HCT116 (cell line): ENCODE results near the gene MYCN.
"Not testable (repeated sequence)": the region's sequence is repeated elsewhere in the genome, so short reads cannot be mapped to it uniquely, and the experiment has no call there.

Experiments
- CEBPB ChIP-seq: IDR thresholded peaks from 2 replicates; pipeline ENCODE4 v1.6.1; 2012; ENCODE audit warnings: low read depth
- CTCF ChIP-seq, 3 experiments: fragments of 200-600 bp in 1 of 3; sonication (generic) in 1 of 3; IDR thresholded peaks in 2 of 3; conservative IDR thresholded peaks in 1 of 3; 2 replicates each; pipeline ENCODE4 v1.5.1; 2012 to 2017; ENCODE audit warnings: low read depth in 2 of 3, low read length in 2 of 3, antibody characterized with exemption in 1 of 3, borderline replicate concordance in 1 of 3, control low read depth in 1 of 3, mild to moderate bottlenecking in 1 of 3, mixed read lengths in 1 of 3, mixed run types in 1 of 3, moderate library complexity in 1 of 3; ENCODE audit not compliant: insufficient read depth in 1 of 3
- EZH2 ChIP-seq: fragments of 200-600 bp; sonication (generic); IDR thresholded peaks from 2 replicates; pipeline ENCODE4 v1.6.1; 2017; ENCODE audit warnings: antibody characterized with exemption, mixed run types
- EZH2phosphoT487 ChIP-seq: fragments of 200-600 bp; IDR thresholded peaks from 2 replicates; pipeline ENCODE4 v1.6.1; 2018; ENCODE audit warnings: antibody characterized with exemption, borderline replicate concordance
- FOSL1 ChIP-seq: IDR thresholded peaks from 2 replicates; pipeline ENCODE4 v1.6.1; 2012; ENCODE audit warnings: low read depth
- POLR2A ChIP-seq: IDR thresholded peaks from 2 replicates; pipeline ENCODE4 v1.7.0; 2011; ENCODE audit warnings: borderline replicate concordance; ENCODE audit not compliant: insufficient read depth, insufficient read length; ENCODE audit errors: extremely low read depth
- POLR2AphosphoS5 ChIP-seq: IDR thresholded peaks from 2 replicates; pipeline ENCODE4 v1.6.1; 2011; ENCODE audit warnings: mild to moderate bottlenecking, low read depth, low read length, moderate library complexity
- REST ChIP-seq: IDR thresholded peaks from 2 replicates; pipeline ENCODE4 v1.6.1; 2012; ENCODE audit warnings: low read depth
- SP1 ChIP-seq: IDR thresholded peaks from 2 replicates; pipeline ENCODE4 v1.6.1; 2012; ENCODE audit warnings: low read depth
- TCF7L2 ChIP-seq: IDR thresholded peaks from 2 replicates; pipeline ENCODE4 v1.7.0; 2011; ENCODE audit warnings: borderline replicate concordance, inconsistent platforms; ENCODE audit not compliant: insufficient read depth, insufficient read length; ENCODE audit errors: extremely low read depth
- YY1 ChIP-seq: IDR thresholded peaks from 2 replicates; pipeline ENCODE4 v1.6.1; 2011; ENCODE audit warnings: low read length, low read depth, moderate library complexity, mild to moderate bottlenecking; ENCODE audit not compliant: insufficient replicate concordance; ENCODE audit errors: extremely low read depth
- ZNF274 ChIP-seq: fragments of 200-500 bp; sonication (Bioruptor generic); IDR thresholded peaks from 2 replicates; pipeline ENCODE4 v1.6.1; 2014; ENCODE audit warnings: mild to moderate bottlenecking, low read depth, low read length, inconsistent platforms
- TF ChIP-seq, protein P1 (sequence below): IDR thresholded peaks from 2 replicates; pipeline ENCODE4 v1.6.1; 2012

DNA sequence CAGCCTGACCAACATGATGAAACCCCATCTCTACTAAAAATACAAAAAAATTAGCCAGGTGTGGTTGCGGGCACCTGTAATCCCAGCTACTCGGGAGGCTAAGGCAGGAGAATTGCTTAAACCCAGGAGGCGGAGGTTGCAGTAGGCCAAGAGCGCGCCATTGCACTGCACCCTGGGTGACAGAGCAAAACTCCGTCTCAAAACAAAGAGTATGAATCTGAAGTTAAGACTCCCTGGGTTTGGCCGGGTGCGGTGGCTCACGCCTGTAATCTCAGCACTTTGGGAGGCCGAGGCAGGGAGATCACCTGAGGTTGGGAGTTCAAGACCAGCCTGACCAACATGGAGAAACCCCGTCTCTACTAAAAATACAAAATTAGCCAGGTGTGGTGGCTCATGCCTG is 11.6 kb downstream of the MYCN start:
- TF ChIP-seq CTCF (IDR thresholded peaks at IDR 0.05 in 2 of 3, conservative IDR thresholded peaks at IDR 0.05 in 1 of 3; ENCODE audit: borderline replicate concordance in 1 of 3, insufficient read depth in 1 of 3, low read depth in 2 of 3, low read length in 2 of 3); EZH2; YY1; POLR2A; ZNF274; SP1; EZH2phosphoT487; FOSL1; POLR2AphosphoS5; REST; TCF7L2; CEBPB: not testable (repeated sequence)
- TF ChIP-seq, protein P1, sequence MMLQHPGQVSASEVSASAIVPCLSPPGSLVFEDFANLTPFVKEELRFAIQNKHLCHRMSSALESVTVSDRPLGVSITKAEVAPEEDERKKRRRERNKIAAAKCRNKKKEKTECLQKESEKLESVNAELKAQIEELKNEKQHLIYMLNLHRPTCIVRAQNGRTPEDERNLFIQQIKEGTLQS, result not testable (repeated sequence)
